ENCODE results near the gene SLC13A1.

GRCh38 chr7:123099712-123100111 is 100.1 kb downstream of the SLC13A1 start:
- no peak for TF ChIP-seq POLR2AphosphoS5 (IDR thresholded peaks at IDR 0.05; ENCODE audit: borderline replicate concordance, low read depth, low read length)
- TF ChIP-seq EZH2 (IDR thresholded peaks at IDR 0.05): no peak

Measured in SK-N-MC (cell line).